Stimulated activated CD8-positive, alpha-beta memory T cell treated with anti-CD3 and anti-CD28 coated beads, Interleukin-15, amount 100 ng/mL, for 1 hour (primary cell): ENCODE results near the gene TRERF1.

Source experiments
- DNase-seq: peaks from one replicate; pipeline ENCODE4 v3.0.0-alpha.2; 2020; ENCODE audit warnings: low read depth

TRERF1 gene

DNA sequence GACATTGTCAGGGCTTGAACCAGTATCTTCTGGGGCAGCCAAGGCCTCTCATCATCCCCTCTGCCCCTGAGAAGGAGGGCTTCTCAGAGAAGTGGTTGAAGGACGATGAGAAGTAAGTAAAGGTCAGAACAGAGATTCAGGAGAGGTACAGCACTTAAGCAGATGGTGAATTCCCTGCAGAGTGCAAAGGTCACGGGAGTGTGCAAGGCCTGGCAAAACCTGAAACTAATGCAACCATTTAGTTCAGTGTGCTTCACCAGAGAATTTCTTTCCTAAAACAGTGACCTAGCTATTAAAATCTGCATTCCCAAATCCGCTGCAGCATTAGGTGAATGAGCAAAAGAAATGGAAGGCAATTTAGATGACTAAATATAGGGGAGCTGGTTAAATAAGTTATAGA, 58.4 kb downstream of the TRERF1 start:
- DNase-seq: no peak

DNA sequence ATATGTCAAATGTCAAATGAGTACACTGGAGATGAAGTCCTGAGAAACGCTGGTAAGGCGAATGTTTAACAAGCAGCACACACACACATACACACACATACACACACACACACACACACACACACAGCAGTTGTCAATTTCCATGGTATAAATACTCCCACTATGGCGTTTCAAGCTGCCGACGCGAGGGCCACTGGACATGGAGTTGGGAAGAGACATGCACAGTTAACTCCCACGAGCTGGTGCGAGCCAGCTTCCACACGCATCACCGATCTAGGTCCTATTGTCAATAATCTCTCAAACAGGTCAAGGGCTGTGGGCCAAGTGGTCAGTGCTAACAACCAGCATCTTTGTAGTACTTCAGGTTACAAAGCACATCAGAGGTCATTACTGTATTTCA, 58.9 kb downstream of the TRERF1 start:
- DNase-seq: no peak

DNA sequence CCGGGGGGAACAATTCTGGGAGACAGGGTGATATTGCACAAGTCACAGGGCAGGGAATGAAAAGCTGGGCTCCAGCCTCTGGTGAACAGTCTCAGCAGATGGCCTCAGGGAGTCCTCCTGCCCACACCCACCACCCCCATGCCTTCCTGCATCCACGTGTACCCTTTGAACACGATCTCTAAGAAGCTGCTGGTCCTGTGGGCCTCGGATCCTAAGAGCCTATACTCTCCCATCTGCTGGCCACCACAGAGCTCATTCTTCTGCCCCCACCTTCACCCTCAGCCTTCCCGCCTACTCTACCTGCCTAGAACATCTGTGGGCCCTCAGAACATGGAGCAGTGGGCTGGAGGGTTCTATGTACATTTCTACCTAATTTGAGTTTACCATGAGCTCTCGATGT, 60.3 kb downstream of the TRERF1 start:
- no peak for DNase-seq

DNA sequence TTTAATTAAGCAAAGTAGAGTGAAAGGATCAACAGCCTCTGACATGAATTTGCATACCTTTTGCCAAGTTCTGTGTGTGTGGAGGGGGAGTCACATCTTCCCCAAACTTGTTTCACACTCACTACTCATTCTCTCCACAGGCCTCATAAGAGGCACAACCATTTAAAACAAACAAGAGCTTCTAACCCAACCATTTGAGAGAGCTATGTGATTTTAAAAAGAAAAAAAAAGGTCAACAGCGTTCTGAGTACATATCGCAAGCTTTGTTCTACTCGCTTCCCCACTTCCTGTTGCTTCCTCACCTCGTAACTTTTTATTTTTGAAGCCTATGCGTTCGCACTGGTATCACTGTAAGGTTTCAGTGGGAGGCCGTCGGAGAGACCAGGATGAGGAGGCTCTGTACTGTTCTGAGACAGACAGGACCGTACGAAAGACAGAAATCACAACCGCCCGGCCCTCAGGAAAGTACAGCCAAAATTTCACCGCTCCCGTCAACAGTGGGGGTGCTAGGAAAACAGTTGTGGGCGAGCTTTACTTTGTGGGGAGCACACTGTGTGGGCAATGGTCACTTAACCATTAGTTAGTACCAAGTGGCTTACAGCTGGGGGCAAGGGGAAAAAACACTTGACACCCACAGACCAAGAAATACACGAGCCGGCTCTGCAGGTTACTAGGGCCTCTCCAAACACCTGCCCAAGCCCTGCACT, 61.3 kb downstream of the TRERF1 start:
- DNase-seq: no peak

DNA sequence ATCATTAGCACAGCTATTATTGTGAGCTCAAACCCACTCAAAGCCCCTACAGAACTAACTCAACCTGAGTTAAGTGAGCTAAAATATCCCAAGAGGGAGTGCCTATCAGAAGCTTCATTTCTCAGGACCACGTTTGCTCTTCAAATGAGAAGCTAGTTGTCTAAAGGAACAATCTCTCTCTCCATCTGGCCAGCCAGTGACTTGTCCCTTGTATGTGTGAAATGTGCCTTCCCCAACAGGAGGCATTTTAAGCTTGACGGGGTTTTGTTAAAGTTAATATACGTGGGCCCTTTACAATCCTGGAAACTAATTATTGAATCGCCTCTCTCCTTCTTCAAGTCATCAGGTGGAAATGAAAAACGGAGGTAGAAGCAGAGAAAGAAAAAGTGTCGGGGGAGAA, 62.0 kb downstream of the TRERF1 start:
- DNase-seq: no peak

DNA sequence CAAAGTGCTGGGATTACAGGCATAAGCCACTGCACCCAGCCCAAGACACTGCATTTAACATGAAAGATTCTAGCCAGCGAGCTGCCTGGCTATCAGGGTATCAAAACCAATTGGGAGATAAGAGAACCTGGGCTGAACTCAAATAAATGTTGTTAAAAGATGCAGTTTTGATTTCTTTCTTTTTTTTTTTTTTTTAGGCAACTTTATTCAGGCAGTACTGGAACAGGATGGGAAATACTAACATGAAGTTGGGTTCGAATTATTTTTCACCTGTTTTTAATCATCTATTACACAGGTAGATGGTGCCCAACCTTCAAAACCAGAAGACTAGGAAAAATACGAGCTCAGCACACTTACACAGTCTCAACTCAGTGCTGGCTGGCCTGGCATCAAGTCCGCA, 63.7 kb downstream of the TRERF1 start:
- DNase-seq: no peak

DNA sequence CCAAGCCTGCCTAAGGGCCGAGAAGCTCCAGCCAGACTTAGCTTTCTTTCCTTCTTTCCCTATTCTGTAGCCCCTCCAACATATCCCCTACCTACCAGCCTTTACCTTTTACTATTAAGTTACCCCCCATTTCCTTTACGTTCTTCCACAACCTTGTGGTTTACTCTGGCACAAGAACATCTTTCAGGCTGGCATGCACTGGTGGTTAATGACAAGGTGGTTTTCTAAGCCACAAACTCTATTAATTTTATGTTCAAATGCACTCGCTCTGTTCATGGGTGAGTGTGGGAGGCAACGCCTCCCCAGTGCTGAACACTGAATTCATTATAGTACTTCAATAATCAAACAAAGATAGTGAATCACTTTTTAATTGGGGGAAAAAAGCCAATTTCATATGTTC, 64.4 kb downstream of the TRERF1 start:
- no peak for DNase-seq

DNA sequence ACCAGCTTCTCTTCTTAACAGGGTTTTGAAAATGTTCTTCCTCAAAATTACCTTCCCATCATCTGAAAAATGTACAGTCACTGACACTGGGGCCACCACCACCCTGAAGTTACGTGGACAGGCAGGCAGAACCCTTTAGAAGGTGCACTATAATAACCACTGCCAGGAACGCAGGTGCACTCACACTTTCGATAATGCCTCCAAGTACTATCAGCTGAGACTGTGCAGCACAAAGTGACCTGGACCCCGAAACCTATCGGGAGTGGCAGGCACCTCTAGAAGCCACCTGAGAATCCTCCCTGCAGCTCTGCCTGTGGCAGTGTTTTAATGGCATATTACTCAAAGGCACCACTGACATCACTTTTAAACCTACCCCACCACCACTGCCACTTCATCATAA, 66.4 kb downstream of the TRERF1 start:
- DNase-seq: no peak

DNA sequence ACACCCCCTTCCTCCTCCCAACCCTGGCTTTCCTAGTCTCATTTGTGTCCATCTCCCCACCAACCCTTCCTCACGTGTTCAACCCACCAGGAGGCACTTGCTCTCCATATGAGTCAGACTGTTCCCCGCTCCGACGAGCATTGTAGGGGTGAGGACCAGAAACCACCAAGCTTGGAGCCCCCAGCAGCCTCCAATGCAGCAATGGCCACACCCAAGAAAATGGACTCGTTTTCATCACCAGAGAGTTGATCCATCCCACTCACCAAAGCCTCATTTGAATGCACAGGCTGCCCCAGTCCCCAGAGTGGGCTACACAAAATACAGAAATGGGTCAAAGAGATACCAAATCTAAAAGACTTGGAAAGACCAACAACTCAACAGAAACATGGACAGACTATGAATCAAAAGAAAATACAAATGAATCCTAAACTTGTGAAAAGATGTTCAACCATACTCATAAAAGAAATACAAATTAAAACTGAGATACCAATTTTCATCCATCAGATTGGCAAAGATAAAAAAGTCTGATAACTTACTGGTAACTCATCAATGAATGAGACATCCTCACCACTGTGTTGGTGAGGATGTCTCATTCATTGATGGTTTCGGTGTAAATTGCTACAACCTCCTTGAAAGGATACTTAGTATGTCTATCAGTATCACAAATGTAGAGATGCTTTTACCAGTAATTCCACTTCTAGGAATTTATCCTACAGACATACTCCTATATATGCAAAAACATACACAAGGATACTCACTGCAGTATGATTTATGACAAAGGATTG, 68.1 kb downstream of the TRERF1 start:
- DNase-seq: no peak

DNA sequence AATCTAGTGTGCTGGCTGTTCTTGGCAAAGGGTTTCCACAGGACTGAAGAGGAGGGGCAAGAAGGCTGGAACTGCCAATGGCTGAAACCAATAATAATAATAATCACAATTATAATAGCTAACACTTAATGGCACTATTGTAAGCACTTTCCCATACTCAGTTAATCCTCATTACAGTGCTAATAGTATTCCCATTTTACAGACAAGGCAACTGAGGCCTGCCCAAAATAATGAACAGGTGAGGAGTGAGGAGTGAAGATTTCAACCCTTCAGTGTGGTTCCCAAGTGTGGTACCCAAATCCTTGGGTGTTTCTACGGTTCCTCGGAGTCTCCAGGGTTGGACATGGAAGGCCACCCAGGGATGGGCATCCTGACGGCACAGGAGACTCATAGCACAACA, 69.9 kb downstream of the TRERF1 start:
- DNase-seq: no peak

DNA sequence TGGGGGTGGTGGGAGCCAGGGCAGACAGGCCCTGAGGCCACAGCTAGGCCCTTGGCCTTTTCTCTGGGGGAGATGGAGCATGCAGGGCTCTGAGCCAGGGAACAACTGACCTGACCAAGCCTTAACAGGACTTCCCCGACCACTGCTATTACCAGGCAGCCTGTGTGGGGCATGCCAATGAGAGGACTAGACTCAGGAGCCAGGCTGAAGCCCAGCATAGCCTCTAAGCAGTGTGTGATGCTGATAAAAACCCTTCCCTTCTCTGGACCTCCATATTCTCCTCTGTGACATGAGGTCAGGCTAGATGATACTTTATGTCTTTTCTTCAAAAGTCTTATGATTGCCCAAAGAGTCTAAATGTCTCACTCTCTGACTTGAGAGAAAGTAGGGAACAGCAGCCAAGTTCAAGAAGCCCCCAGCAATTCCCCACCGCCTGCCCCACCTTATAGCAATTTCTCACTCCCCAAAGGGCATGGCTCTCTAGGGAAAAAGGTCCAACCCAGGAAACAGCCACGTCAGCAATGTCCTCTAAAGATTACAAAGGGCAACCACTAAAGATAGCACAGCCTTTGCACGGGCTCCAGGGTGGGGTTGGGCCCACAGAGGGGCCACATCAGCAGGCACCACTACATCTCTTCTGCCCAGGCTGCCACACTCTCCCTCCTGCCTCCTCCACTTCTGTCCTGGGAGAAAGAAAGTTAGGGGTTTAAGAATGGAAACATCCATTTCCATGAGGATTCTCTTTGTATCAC, 71.3 kb downstream of the TRERF1 start:
- DNase-seq: no peak

DNA sequence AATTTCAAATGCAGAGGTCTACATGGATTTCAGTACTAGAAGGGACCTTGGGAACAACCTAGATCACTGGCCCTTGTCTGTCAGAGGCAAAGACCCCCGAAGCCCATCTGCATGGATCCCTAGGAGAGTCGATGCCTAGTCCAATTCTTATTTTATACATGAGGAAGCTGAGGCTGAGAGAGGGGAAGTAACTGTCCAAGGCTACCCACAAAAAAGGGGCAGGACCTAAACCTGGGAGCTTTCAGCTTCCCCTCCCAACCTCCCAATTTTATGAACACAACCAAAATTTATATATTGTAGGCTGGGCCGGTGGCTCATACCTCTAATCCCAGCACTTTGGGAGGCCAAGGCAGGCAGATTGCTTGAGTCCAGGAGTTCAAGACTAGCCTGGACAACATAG, 73.2 kb downstream of the TRERF1 start:
- DNase-seq: no peak

DNA sequence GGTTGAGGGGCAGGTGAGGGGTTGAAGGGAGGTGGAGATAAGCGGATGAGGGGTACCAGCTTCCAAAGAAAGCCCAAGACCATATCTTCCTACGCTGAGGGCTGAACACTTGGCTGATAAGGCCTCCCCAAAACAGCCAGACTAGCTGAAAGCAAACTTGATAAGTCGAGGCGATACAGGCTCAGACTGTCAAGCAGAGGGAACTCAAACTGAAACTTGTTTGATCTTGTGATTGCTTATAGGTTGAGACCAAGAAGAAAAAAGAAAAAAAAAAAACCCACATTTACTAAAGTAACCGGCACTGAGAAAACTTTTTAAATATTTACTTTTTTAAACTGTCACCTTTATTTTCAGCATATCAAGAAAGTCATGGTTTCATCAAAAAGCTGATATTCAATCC, 73.6 kb downstream of the TRERF1 start:
- DNase-seq: no peak

DNA sequence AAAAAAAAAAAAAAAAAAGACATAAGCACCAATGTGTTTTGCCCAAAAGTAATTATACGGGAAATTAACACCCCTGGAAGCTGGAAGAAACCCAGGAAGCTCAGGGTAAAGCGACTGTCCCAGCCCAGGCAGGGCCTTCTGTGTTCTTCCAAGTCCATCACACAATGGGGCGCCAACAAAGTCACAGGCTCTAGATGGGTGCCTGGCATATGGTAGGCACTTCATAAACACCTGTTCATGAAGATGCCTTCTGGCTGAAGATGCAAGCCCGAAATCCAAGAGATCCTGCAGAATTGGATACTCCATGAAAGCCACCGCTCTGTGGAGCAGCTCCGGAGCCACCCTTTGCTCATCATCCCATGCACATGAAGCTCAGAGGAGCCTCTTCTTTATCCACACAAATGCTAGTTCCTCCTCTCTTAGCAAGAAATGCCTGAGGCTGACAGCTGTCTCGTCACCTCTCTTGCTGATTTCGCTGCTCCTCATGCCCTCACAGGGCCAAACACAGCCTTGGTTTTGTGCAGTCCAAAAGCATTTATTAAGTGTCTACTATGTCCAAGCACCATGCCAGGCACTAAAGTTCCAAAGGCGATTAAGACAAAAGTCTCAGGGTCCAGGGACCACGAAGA, 76.6 kb downstream of the TRERF1 start:
- no peak for DNase-seq

DNA sequence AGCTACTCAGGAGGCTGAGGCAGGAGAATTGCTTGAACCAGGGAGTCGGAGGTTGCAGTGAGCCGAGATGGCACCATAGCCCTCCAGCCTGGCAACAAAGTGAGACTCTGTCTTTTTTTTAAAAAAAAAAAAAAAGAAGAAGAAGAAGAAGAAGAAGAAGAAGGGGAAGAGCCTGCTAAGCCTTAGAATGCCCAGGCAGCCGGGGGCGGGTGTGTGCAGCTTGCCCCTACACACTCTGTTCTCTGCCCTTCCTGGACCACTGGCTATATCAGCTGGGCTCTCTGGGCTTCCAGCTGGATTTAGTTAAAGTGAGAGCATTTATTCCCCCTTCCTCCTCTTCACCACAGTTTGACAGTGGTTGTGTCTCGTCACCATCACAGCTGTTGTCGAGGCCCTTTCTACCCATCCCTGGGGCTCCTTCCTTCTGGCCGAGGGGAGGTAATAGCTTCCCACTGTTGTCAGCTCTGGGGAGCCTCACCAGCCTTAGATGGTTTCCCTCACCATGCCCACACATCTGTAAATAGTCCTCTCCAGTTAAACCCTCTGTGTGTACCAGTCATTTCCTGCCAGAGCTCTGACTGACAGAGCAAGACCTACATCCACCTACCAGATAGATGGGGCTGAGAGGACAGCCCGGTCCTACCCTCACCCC, 77.6 kb downstream of the TRERF1 start:
- DNase-seq: no peak

DNA sequence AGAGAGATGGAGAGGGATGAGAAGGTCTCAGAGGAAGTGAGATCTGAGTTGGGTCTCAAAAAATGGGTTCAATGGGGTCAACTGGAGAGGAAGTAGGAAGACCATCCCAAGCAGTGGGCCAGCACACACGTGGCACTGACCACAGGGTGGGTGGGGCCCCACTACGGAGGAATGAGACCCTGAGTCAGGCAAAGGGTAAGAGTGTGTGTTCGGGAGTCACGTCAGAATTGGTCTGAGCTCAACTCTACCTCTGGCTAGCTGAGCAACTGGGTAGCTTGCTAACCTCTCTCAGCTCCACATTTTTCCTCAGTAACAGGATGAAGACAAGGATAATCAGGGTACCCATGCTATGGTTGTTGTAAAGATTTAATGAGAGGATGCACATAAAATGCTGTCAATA, 79.0 kb downstream of the TRERF1 start:
- DNase-seq: no peak

DNA sequence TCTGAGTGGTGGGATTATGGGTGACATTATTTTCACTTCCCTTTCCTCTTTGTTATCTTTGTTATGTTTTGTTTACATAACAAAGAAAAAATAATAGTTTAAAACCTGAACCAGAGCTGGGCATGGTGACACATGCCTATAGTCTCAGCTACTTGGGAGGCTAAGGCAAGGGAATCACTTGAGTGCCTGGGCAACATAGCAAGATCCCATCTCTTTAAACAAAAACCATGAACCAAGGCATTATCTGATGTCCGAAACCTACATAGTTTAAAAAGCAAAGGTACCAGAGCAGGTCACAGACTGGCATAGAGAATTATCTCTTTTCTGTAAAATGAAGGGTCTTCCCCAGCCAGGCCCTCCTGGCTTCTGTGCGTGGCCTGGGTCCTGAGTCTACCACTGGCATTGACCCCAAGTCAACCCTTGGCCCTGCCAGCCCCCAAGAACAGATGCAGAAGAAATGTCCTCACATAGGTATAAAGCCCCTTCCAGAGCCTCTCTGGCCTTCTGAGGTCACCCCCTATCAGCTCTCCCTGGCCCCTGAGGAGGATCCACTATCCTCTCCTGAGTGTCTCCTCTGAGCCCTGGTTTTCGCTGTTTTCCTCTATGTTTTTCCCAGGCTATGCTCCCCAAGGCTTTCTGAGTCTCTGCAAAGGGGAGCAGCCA, 81.3 kb downstream of the TRERF1 start:
- no peak for DNase-seq

DNA sequence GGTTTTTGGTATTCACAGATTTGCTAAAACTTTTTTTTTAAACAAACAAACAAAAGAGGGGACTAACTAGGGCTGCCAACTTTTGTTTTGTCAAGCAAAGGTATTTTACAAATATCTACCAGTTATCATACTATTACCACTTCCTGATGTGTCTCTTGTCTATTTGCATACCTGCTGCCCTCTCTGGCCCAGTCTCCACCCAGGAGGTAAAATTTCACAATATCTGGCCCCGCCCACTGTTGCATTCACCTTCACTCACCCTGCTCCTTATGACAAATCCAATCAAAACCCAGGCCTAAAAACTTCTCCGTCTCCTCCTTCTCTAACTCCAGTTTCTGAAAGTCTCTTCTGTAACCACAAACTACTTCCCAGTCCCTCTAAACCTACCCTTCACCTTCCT, 82.2 kb downstream of the TRERF1 start:
- DNase-seq: no peak

DNA sequence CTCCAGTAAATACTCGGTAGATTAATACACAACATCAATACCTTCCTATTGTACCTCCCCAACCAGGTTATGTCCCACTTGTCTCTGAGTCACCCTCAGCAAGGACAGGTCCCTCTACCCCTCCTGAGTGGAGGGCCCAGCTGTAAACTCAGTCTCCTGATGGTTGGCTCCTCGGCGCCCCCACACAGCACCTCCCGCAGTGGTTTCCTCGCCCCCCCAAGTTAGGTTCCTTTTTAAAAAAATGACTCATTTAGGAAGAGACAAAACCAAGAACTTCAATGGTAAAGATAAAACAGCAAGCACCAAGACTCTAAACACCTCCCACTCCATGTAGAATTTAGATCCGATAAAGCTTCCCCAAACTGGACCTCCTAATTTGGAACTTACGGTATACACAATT, 83.5 kb downstream of the TRERF1 start:
- DNase-seq: peak; percentile 34

DNA sequence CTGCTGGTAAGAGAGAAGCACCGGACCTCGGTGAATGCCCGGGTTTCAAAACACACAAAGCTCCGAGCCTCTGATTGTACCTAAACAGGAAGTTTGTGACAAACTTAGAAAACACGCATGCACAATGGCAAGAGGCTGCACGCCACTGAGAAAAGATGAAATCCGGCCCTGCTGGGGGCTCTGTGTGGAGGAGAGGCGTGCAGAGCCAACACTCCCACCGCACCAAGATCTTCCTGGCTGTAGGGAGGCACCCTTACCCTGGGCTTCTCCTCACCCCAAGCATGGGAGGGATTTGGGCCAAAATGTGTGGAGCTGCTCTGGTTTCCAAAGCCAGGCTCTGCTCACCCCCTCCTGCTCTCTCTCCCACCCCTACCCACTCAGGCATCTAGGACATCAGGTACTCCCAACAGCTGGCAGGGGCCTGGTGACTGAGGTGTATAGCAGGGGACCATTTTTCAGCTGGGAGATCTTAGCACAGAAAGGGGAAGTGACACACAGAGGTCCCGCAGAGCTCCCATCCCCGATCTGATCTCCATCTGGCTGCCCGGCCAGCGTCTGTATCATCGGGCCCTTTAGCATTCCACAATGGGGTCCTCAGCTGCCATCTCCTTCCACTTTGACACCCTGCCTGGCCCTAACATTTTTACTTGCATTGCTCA, 84.2 kb downstream of the TRERF1 start:
- DNase-seq: no peak

DNA sequence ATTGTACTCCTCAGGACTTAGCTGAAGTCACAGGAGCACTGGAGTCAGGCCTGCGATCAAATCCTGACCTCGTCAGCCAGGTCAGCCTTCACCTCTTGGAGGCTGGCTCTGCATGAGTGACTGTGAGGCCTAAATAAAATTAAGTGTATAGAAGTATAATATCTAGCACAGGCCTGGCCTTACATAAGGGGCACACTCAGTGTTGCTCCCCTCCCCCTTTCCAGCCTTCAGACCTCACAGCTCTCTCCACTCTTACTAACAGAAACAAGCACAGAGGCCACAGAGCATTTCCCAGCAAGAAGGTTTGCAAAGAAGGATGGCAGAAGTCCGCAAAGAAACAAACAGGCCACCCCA, 84.8 kb downstream of the TRERF1 start:
- DNase-seq: no peak
